H9 (cell line): ENCODE results near the gene PICALM. TPM values are rescaled to one million over a fixed set of nuclear protein-coding genes. Genes with fewer than 3 reads are reported as not detected.
"Not testable (repeated sequence)": the region's sequence is repeated elsewhere in the genome, so short reads cannot be mapped to it uniquely, and the experiment has no call there.

Source experiments
- DNase-seq: peaks from one replicate; pipeline ENCODE4 v3.0.0-alpha.2; 2017
- H2AFZ ChIP-seq: one replicate; pipeline ENCODE4 v1.6.1; 2013; ENCODE audit warnings: mild to moderate bottlenecking, low read length, control low read depth, moderate library complexity
- H2AK5ac ChIP-seq: 2 replicates; pipeline ENCODE4 v1.6.1; 2013; ENCODE audit warnings: low read length, control low read depth, mixed read lengths; ENCODE audit not compliant: insufficient read length
- H2BK120ac ChIP-seq: one replicate; pipeline ENCODE4 v1.6.1; 2013; ENCODE audit warnings: low read depth, mild to moderate bottlenecking, low read length, control low read depth, inconsistent platforms; ENCODE audit not compliant: poor library complexity, severe bottlenecking
- H2BK12ac ChIP-seq: 2 replicates; pipeline ENCODE4 v1.6.1; 2013; ENCODE audit warnings: low read length, control low read depth, mixed read lengths, low read depth; ENCODE audit not compliant: insufficient read length
- H2BK15ac ChIP-seq: 2 replicates; pipeline ENCODE4 v1.6.1; 2013; ENCODE audit warnings: low read depth, low read length, control low read depth
- H2BK20ac ChIP-seq: one replicate; pipeline ENCODE4 v1.6.1; 2013; ENCODE audit warnings: low read depth, mild to moderate bottlenecking, low read length, control low read depth, inconsistent platforms; ENCODE audit not compliant: poor library complexity, severe bottlenecking
- H2BK5ac ChIP-seq: 2 replicates; pipeline ENCODE4 v1.6.1; 2013; ENCODE audit warnings: low read length, control low read depth, mixed read lengths; ENCODE audit not compliant: insufficient read length
- H3K14ac ChIP-seq: 2 replicates; pipeline ENCODE4 v1.6.1; 2013; ENCODE audit warnings: low read length, control low read depth; ENCODE audit not compliant: insufficient read depth
- H3K18ac ChIP-seq: 2 replicates; pipeline ENCODE4 v1.6.1; 2013; ENCODE audit warnings: low read depth, mild to moderate bottlenecking, mixed read lengths, low read length, control low read depth; ENCODE audit not compliant: insufficient read length
- H3K23ac ChIP-seq: 2 replicates; pipeline ENCODE4 v1.6.1; 2013; ENCODE audit warnings: low read length, control low read depth, mixed read lengths, low read depth; ENCODE audit not compliant: insufficient read length
- H3K23me2 ChIP-seq: 2 replicates; pipeline ENCODE4 v1.6.1; 2013; ENCODE audit warnings: low read depth, mild to moderate bottlenecking, mixed read lengths, low read length, control low read depth; ENCODE audit not compliant: insufficient read length, poor library complexity, severe bottlenecking
- H3K27ac ChIP-seq: 2 replicates; pipeline ENCODE4 v1.5.1; 2013; ENCODE audit warnings: low read length, control low read depth, mixed read lengths, low read depth; ENCODE audit not compliant: insufficient read length
- H3K27me3 ChIP-seq: 2 replicates; pipeline ENCODE4 v1.6.1; 2013; ENCODE audit warnings: low read length, control low read depth, inconsistent platforms; ENCODE audit not compliant: insufficient read depth
- H3K4ac ChIP-seq: 2 replicates; pipeline ENCODE4 v1.6.1; 2013; ENCODE audit warnings: low read depth, mild to moderate bottlenecking, control low read depth, inconsistent platforms, low read length, moderate library complexity
- H3K4me1 ChIP-seq: 2 replicates; pipeline ENCODE4 v1.6.1; 2013; ENCODE audit warnings: low read length, control low read depth, inconsistent platforms; ENCODE audit not compliant: insufficient read depth
- H3K4me2 ChIP-seq: 2 replicates; pipeline ENCODE4 v1.6.1; 2013; ENCODE audit warnings: low read length, control low read depth, mixed read lengths; ENCODE audit not compliant: insufficient read length, insufficient read depth
- H3K56ac ChIP-seq: 2 replicates; pipeline ENCODE4 v1.6.1; 2013; ENCODE audit warnings: low read depth, mild to moderate bottlenecking, mixed read lengths, low read length, control low read depth; ENCODE audit not compliant: insufficient read length
- H3K79me1 ChIP-seq: 2 replicates; pipeline ENCODE4 v1.6.1; 2013; ENCODE audit warnings: low read depth, mild to moderate bottlenecking, moderate library complexity, low read length, control low read depth, inconsistent platforms; ENCODE audit not compliant: insufficient read depth, poor library complexity, severe bottlenecking
- H3K79me2 ChIP-seq: 2 replicates; pipeline ENCODE4 v1.6.1; 2013; ENCODE audit warnings: low read length, control low read depth, inconsistent platforms; ENCODE audit not compliant: insufficient read depth
- H3K9ac ChIP-seq: 2 replicates; pipeline ENCODE4 v1.6.1; 2013; ENCODE audit warnings: low read length, control low read depth, mixed read lengths; ENCODE audit not compliant: insufficient read length; ENCODE audit errors: extremely low read depth
- H3K9me3 ChIP-seq: one replicate; pipeline ENCODE4 v1.6.1; 2013; ENCODE audit warnings: low read depth, low read length, inconsistent platforms; ENCODE audit not compliant: control insufficient read depth
- H3T11ph ChIP-seq: one replicate; pipeline ENCODE4 v1.6.1; 2013; ENCODE audit warnings: mild to moderate bottlenecking, low read length, control low read depth, inconsistent platforms
- H4K20me1 ChIP-seq: one replicate; pipeline ENCODE4 v1.6.1; 2013; ENCODE audit not compliant: control insufficient read depth, insufficient read length, insufficient read depth
- H4K5ac ChIP-seq: 2 replicates; pipeline ENCODE4 v1.6.1; 2013; ENCODE audit warnings: low read depth, mild to moderate bottlenecking, mixed read lengths, low read length, control low read depth; ENCODE audit not compliant: insufficient read length
- H4K8ac ChIP-seq: replicated peaks from 2 replicates; pipeline ENCODE4 v1.6.1; 2013; ENCODE audit warnings: low read length, control low read depth, mixed read lengths, low read depth; ENCODE audit not compliant: insufficient read length
- H4K91ac ChIP-seq: 2 replicates; pipeline ENCODE4 v1.6.1; 2013; ENCODE audit warnings: low read depth, mild to moderate bottlenecking, moderate library complexity, mixed read lengths, low read length, control low read depth; ENCODE audit not compliant: insufficient read length
- H3K27ac Mint-ChIP-seq, 3 experiments: 2 replicates in 2 of 3; 3 replicates in 1 of 3; pipeline ENCODE4 v1.8.0; 2020 to 2021; ENCODE audit warnings: mixed read lengths in 3 of 3, mild to moderate bottlenecking in 1 of 3, moderate library complexity in 1 of 3
- H3K27me3 Mint-ChIP-seq: 2 replicates; pipeline ENCODE4 v1.8.0; 2021; ENCODE audit warnings: low read depth, mild to moderate bottlenecking, moderate library complexity, mixed read lengths
- H3K36me3 Mint-ChIP-seq, 3 experiments: 2 replicates in 2 of 3; 3 replicates in 1 of 3; pipeline ENCODE4 v1.8.0; 2020 to 2021; ENCODE audit warnings: low read depth in 3 of 3, mixed read lengths in 3 of 3; ENCODE audit not compliant: insufficient read depth in 1 of 3
- H3K4me1 Mint-ChIP-seq, 2 experiments: 2 replicates each; pipeline ENCODE4 v1.8.0; 2020; ENCODE audit warnings: mixed read lengths in 2 of 2
- H3K4me3 Mint-ChIP-seq, 2 experiments: 2 replicates in 1 of 2; 3 replicates in 1 of 2; pipeline ENCODE4 v1.8.0; 2020 to 2021; ENCODE audit warnings: mild to moderate bottlenecking in 2 of 2, mixed read lengths in 2 of 2, moderate library complexity in 1 of 2
- H3K9me3 Mint-ChIP-seq, 2 experiments: 2 replicates in 1 of 2; 3 replicates in 1 of 2; pipeline ENCODE4 v1.8.0; 2020; ENCODE audit warnings: mild to moderate bottlenecking in 2 of 2, mixed read lengths in 2 of 2, moderate library complexity in 1 of 2
- CTCF ChIP-seq: fragments of 200-600 bp; sonication (generic); conservative IDR thresholded peaks from 3 replicates; pipeline ENCODE4 v1.8.0; 2021; ENCODE audit warnings: antibody characterized with exemption, mild to moderate bottlenecking
- WGBS: extraction: QIAGEN DNeasy Blood & Tissue Kit; methylation state at CpG from one replicate; pipeline ENCODE4 v1.1.7; 2013; ENCODE audit warnings: missing lambda C conversion rate, low lambda C conversion rate, mixed read lengths; ENCODE audit not compliant: insufficient read length; ENCODE audit errors: extremely low coverage; 5-methylcytosine and 5-hydroxymethylcytosine counted together
- total RNA-seq: library from RNA; stranded (reverse); gene quantifications from 2 replicates; pipeline ENCODE4 v1.2.1, GENCODE V29; 2021

The PICALM gene
- total RNA-seq, 1 experiment from 2014 or later: 76.4 TPM

DNA sequence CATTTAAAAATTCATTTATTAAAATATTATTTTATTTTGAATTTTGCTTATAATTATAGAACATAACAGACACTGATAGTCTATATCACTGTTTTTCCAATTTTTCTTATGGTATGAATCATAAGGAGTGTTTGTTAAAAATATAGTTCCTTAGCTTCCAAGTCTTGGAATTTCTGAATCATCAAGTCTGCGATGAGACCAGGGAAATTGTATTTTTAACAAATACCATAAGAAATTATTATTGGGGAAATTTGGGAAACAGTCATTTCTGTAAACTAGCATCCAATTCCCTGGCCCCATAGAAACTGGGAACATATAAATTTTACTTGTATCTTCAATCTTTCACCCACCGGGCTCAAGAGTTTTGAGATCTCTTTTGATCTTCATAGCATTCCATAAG lies 38.0 kb upstream of the PICALM start:
- Histone ChIP-seq H4K8ac (no peak overlapping the region), H3K4ac (no peak overlapping the region), H3K9ac (no peak overlapping the region), H3K4me2 (no peak overlapping the region), H2AFZ (no peak overlapping the region), H3K79me2 (no peaks in the 10 kb centered on the region), H2BK5ac (no peak overlapping the region), H2BK15ac (no peak overlapping the region), H2AK5ac (no peak overlapping the region), H2BK12ac (no peak overlapping the region), H3T11ph (no peak overlapping the region), H4K91ac (no peak overlapping the region), H3K23ac (no peak overlapping the region), H2BK120ac (no peak overlapping the region), H4K20me1 (no peaks in the 10 kb centered on the region), H4K5ac (no peak overlapping the region), H3K4me1 (no peaks in the 10 kb centered on the region), H2BK20ac (no peak overlapping the region), H3K14ac (no peak overlapping the region), H3K79me1 (no peaks in the 10 kb centered on the region), H3K27ac (no peak overlapping the region), H3K56ac (no peak overlapping the region), H3K9me3 (no peaks in the 10 kb centered on the region), H3K27me3 (no peaks in the 10 kb centered on the region), H3K18ac (no peak overlapping the region), H3K23me2 (no peaks in the 10 kb centered on the region)
- no peak for DNase-seq
- no peak overlapping the region for H3K4me3 Mint-ChIP-seq
- no CpG with 5 or more reads among the region's 2 CpGs for WGBS
- no peak for TF ChIP-seq CTCF
- no peak overlapping the region for H3K27ac Mint-ChIP-seq
- no peaks in the 10 kb centered on the region for H3K4me1 Mint-ChIP-seq
- no peaks in the 10 kb centered on the region; the same call in 1 of the 2 replicates for H3K27me3 Mint-ChIP-seq
- peaks cover 0 to 8% (median 4%) of the 10 kb centered on the region in 3 experiments; a peak in 2 of 7 replicates for H3K36me3 Mint-ChIP-seq
- peaks cover 12% of the 10 kb centered on the region in 2 experiments for H3K9me3 Mint-ChIP-seq

- not testable (repeated sequence) for H4K5ac ChIP-seq, H3K23me2 ChIP-seq, H3K79me2 ChIP-seq, H3K9me3 ChIP-seq, H3K27ac ChIP-seq, H3K27me3 ChIP-seq, H3K27ac Mint-ChIP-seq, H4K20me1 ChIP-seq, H4K8ac ChIP-seq, H3K23ac ChIP-seq, H3K4me3 Mint-ChIP-seq, H3K4ac ChIP-seq, H3K27me3 Mint-ChIP-seq, H2BK20ac ChIP-seq, H3K18ac ChIP-seq, DNase-seq, H2BK120ac ChIP-seq, H2BK12ac ChIP-seq, H3K9ac ChIP-seq, H2BK15ac ChIP-seq, H3K56ac ChIP-seq, H2BK5ac ChIP-seq, H3K14ac ChIP-seq, H3K4me1 Mint-ChIP-seq, H4K91ac ChIP-seq, H3K4me1 ChIP-seq, H3K4me2 ChIP-seq, H3K36me3 Mint-ChIP-seq, H2AK5ac ChIP-seq, H3T11ph ChIP-seq, H3K79me1 ChIP-seq, H2AFZ ChIP-seq
- H3K9me3 Mint-ChIP-seq: peaks cover 12% of the 10 kb centered on the region in 2 experiments
- WGBS: no CpG with 5 or more reads among the region's 3 CpGs
Observed at GRCh38 chr11:86106031-86106430, 37.1 kb upstream of the PICALM start.
